Neural cell (in vitro differentiated cells): ENCODE results near the gene TNS2. TPM values are rescaled to one million over a fixed set of nuclear protein-coding genes. Genes with fewer than 3 reads are reported as not detected.

ENCODE experiments used
- H2AFZ ChIP-seq: fragments of 200-600, 300-800 bp; sonication (generic), shearing (Covaris generic); 2 replicates; pipeline ENCODE4 v1.6.0; 2014; ENCODE audit warnings: low read depth, mild to moderate bottlenecking, antibody characterized with exemption, low read length, moderate library complexity
- H3F3A ChIP-seq: fragments of 200-600 bp; shearing (Covaris generic); 2 replicates; pipeline ENCODE4 v1.6.1; 2016; ENCODE audit warnings: mild to moderate bottlenecking, moderate library complexity, mixed read lengths, antibody characterized with exemption, low read length; ENCODE audit not compliant: insufficient read depth, poor library complexity, severe bottlenecking
- H3K27ac ChIP-seq: fragments of 200-600, 300-800 bp; sonication (generic), shearing (Covaris generic); 2 replicates; pipeline ENCODE4 v1.5.1; 2014; ENCODE audit warnings: mild to moderate bottlenecking, low read length, moderate library complexity
- H3K27me3 ChIP-seq: fragments of 300-800, 200-600 bp; sonication (generic), shearing (Covaris generic); 2 replicates; pipeline ENCODE4 v1.6.0; 2014; ENCODE audit warnings: mild to moderate bottlenecking, low read depth, low read length, moderate library complexity; ENCODE audit not compliant: insufficient read depth
- H3K36me3 ChIP-seq: fragments of 300-800, 200-600 bp; sonication (generic), shearing (Covaris generic); 2 replicates; pipeline ENCODE4 v1.5.1; 2014; ENCODE audit warnings: mild to moderate bottlenecking, antibody characterized with exemption, low read length, moderate library complexity; ENCODE audit not compliant: insufficient read depth
- H3K4me2 ChIP-seq: fragments of 300-800, 200-600 bp; sonication (generic), shearing (Covaris generic); 2 replicates; pipeline ENCODE4 v1.6.0; 2014; ENCODE audit warnings: mild to moderate bottlenecking, low read length
- H3K4me3 ChIP-seq: fragments of 300-800, 200-600 bp; sonication (generic), shearing (Covaris generic); 2 replicates; pipeline ENCODE4 v1.5.1; 2014; ENCODE audit warnings: mild to moderate bottlenecking, low read length, moderate library complexity
- H3K79me2 ChIP-seq: fragments of 200-600 bp; shearing (Covaris generic); replicated peaks from 2 replicates; pipeline ENCODE4 v1.6.0; 2014; ENCODE audit warnings: mild to moderate bottlenecking, low read length, moderate library complexity; ENCODE audit not compliant: insufficient read depth
- H3K9ac ChIP-seq: fragments of 300-800, 200-600 bp; sonication (generic), shearing (Covaris generic); 2 replicates; pipeline ENCODE4 v1.6.1; 2016; ENCODE audit warnings: mild to moderate bottlenecking, low read length, mixed read lengths
- H3K9me2 ChIP-seq: fragments of 200-600 bp; shearing (Covaris generic); 2 replicates; pipeline ENCODE4 v1.6.1; 2016; ENCODE audit warnings: mild to moderate bottlenecking, low read length, mixed read lengths; ENCODE audit not compliant: insufficient read depth
- H3K9me3 ChIP-seq: fragments of 200-600, 300-800 bp; sonication (generic), shearing (Covaris generic); 2 replicates; pipeline ENCODE4 v1.6.1; 2016; ENCODE audit warnings: mild to moderate bottlenecking, mixed run types, low read length, moderate library complexity, mixed read lengths
- H4K20me1 ChIP-seq: fragments of 200-600 bp; shearing (Covaris generic); 2 replicates; pipeline ENCODE4 v1.6.1; 2016; ENCODE audit warnings: mild to moderate bottlenecking, mixed run types; ENCODE audit not compliant: insufficient read depth
- CTCF ChIP-seq: fragments of 450-650 bp; IDR thresholded peaks from 2 replicates; pipeline ENCODE4 v1.5.1; 2014; ENCODE audit warnings: antibody characterized with exemption, mild to moderate bottlenecking, moderate library complexity; ENCODE audit not compliant: poor library complexity, severe bottlenecking
- EP300 ChIP-seq: fragments of 450-650 bp; conservative IDR thresholded peaks from 2 replicates; pipeline ENCODE4 v1.6.1; 2014; ENCODE audit warnings: antibody characterized with exemption, mild to moderate bottlenecking, moderate library complexity; ENCODE audit not compliant: poor library complexity, severe bottlenecking
- EZH2 ChIP-seq: fragments of 200-600, 300-800 bp; shearing (Covaris generic), sonication (generic); IDR thresholded peaks from 2 replicates; pipeline ENCODE4 v1.6.1; 2014; ENCODE audit warnings: antibody characterized with exemption, low read length, borderline replicate concordance, mild to moderate bottlenecking; ENCODE audit not compliant: insufficient read depth, poor library complexity, severe bottlenecking
- MXI1 ChIP-seq: fragments of 450-650 bp; conservative IDR thresholded peaks from 2 replicates; pipeline ENCODE4 v1.6.1; 2014; ENCODE audit warnings: antibody characterized with exemption, mild to moderate bottlenecking; ENCODE audit not compliant: poor library complexity, severe bottlenecking
- POLR2AphosphoS5 ChIP-seq: IDR thresholded peaks from 2 replicates; pipeline ENCODE4 v1.6.1; 2012
- RAD21 ChIP-seq: fragments of 450-650 bp; conservative IDR thresholded peaks from 2 replicates; pipeline ENCODE4 v1.6.1; 2014; ENCODE audit warnings: antibody characterized with exemption, mild to moderate bottlenecking, moderate library complexity
- REST ChIP-seq: IDR thresholded peaks from 2 replicates; pipeline ENCODE4 v1.6.1; 2012; ENCODE audit warnings: borderline replicate concordance
- SMC3 ChIP-seq: fragments of 450-650 bp; conservative IDR thresholded peaks from 2 replicates; pipeline ENCODE4 v1.6.1; 2014; ENCODE audit warnings: antibody characterized with exemption, mild to moderate bottlenecking, moderate library complexity; ENCODE audit not compliant: poor library complexity
- TAF1 ChIP-seq: IDR thresholded peaks from 2 replicates; pipeline ENCODE4 v1.6.1; 2012; ENCODE audit warnings: low read depth
- polyA plus RNA-seq: library from polyadenylated mRNA; depleted of rRNA; stranded (reverse); fragments of >200 nt; gene quantifications from 2 replicates; pipeline ENCODE4 v1.2.3, GENCODE V29; 2014

Gene TNS2
- polyA plus RNA-seq, 1 donor from 2014 or later = 4.2 TPM

GRCh38 chr12:53103860-53104305 lies 54.0 kb downstream of the TNS2 start:
- no peaks in the 10 kb centered on the region for H3K9me2 ChIP-seq
- no peak overlapping the region for H3K27ac ChIP-seq
- no peaks in the 10 kb centered on the region for H3K36me3 ChIP-seq
- no peak overlapping the region for H3K9ac ChIP-seq
- no peak overlapping the region for H3K4me3 ChIP-seq
- H3K27me3 ChIP-seq = peaks cover 6% of the 10 kb centered on the region
- no peaks in the 10 kb centered on the region for H3F3A ChIP-seq
- TF ChIP-seq SMC3 (no peak), EZH2 (no peak), REST (no peak), EP300 (no peak), MXI1 (no peak), TAF1 (no peak), POLR2AphosphoS5 (no peak), CTCF (no peak), RAD21 (no peak)
- no peaks in the 10 kb centered on the region for H3K9me3 ChIP-seq
- H4K20me1 ChIP-seq = no peaks in the 10 kb centered on the region
- H3K79me2 ChIP-seq = no peaks in the 10 kb centered on the region
- H2AFZ ChIP-seq = no peak overlapping the region
- H3K4me2 ChIP-seq = no peak overlapping the region

- no peaks in the 10 kb centered on the region for H3K36me3 ChIP-seq
- H3K9me2 ChIP-seq = no peaks in the 10 kb centered on the region
- no peaks in the 10 kb centered on the region for H3K9me3 ChIP-seq
- H3K27ac ChIP-seq = no peak overlapping the region
- no peak overlapping the region for H3K9ac ChIP-seq
- no peaks in the 10 kb centered on the region for H3K27me3 ChIP-seq
- no peaks in the 10 kb centered on the region for H3K79me2 ChIP-seq
- no peaks in the 10 kb centered on the region for H4K20me1 ChIP-seq
- no peak overlapping the region for H2AFZ ChIP-seq
- no peak overlapping the region for H3K4me3 ChIP-seq
- TF ChIP-seq RAD21 = no peak
- no peak for TF ChIP-seq REST
- TF ChIP-seq TAF1 = no peak
- no peak for TF ChIP-seq SMC3
- no peak for TF ChIP-seq EZH2
- no peak for TF ChIP-seq EP300
- TF ChIP-seq MXI1 = no peak
- TF ChIP-seq POLR2AphosphoS5 = no peak
- TF ChIP-seq CTCF = no peak
- no peak overlapping the region for H3K4me2 ChIP-seq
- no peaks in the 10 kb centered on the region for H3F3A ChIP-seq
Measured at GRCh38 chr12:53105256-53105655, 55.4 kb downstream of the TNS2 start.
